SK-N-DZ (cell line): ENCODE results near the gene SRRM4.

Experiments
- DNase-seq: peaks from one replicate; pipeline ENCODE4 v3.0.0-alpha.2; 2015; ENCODE audit warnings: low spot score

The SRRM4 gene

GRCh38 chr12:119201789-119202543, 220.6 kb downstream of the SRRM4 start:
- no peak for DNase-seq

DNA sequence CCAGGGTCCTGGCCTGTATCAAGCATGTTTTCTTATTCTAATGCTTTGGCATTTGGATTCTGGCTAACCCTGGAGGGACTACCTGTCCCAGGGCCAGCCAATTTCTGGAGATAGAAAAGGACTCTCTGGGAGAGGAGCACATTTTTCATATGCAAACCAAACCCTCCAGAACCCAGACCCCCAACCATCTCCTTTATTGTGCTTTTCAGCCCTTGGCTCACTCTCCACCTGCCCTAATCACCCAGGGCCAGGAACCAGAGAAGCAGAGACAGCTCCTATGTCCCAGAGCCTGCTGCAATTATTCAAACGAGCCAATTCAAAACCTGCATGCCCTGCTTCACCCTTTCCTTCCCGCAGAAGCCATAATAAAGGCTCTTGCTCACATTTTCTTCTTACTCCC, 221.2 kb downstream of the SRRM4 start:
- no peak for DNase-seq

GRCh38 chr12:119204131-119204530, 222.8 kb downstream of the SRRM4 start:
- DNase-seq: peak; percentile 33

GRCh38 chr12:119204671-119205285, 223.4 kb downstream of the SRRM4 start:
- no peak for DNase-seq

GRCh38 chr12:119206348-119207062, 225.2 kb downstream of the SRRM4 start:
- no peak for DNase-seq

GRCh38 chr12:119207063-119207560, 225.8 kb downstream of the SRRM4 start:
- DNase-seq: no peak

DNA sequence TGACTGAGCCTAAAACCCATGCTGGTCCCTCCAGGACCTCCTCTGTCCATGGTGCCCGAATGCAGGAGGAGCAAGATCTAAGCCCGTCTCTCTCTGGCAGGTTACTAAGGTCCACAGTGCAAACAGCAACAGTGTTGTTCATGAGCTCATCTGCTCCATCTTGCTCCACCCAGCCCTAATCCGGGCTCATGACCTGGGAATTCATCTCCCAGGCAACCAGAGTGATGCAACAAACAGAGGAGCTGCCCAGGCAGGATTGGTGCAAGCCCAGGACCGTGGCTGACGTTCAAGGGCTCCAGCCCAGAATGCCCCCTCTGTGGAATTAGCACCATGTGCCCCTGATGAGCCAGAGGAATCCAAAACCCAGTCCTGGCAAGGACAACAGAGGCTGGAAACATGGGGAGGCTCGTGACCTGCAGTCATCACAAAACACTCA, 227.3 kb downstream of the SRRM4 start:
- DNase-seq: no peak

DNA sequence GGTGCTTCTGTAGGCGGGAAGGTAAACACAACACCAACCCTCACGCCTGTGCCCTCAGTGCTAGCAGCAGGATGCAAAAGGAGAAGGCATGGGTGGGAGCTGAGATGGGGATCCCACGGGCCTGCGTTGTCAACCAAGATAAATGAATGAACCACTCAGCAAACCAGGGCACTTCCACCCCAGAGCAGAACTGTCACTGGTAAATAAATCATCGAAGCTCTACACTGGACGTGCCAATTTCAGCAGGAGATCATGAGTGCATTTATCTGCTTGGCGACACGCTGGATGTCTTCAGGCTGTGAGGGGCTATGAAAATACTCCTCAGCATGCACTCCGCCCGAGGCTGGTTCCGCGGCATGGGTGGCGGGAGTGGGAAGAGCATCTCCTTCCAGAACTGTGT, 230.5 kb downstream of the SRRM4 start:
- no peak for DNase-seq
